ENCODE results near the gene DCTN2.

DNA sequence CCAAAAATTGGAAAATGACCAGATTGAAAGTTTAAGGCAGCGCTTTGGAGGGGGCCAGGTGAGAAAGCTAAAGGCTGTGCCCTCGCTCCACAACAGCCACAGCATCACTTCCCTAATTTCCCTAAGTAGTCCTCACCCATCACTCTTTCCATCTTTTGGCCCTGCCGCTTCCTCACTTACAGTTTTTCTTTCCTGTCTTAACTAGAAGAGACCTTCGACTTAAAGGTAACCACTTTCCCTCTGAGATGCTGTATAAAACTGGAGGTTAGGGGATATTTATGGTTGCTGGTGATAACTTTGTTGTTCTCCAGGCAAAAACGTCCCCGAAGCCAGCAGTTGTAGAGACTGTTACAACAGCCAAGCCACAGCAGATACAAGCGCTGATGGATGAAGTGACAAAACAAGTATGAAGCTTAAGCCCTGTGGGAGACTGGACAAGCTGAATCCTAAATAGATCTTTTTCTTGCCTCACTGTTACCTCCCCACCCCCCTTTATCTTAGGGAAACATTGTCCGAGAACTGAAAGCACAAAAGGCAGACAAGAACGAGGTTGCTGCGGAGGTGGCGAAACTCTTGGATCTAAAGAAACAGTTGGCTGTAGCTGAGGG is 31.0 kb downstream of the DCTN2 start:
- TF ChIP-seq EP300 (IDR thresholded peaks at IDR 0.05; ENCODE audit: borderline replicate concordance in 1 of 2, low read depth in 1 of 2, low read length in 1 of 2) (no peak), POLR2AphosphoS5 (IDR thresholded peaks at IDR 0.05; ENCODE audit: low read depth, low read length) (no peak), EZH2phosphoT487 (IDR thresholded peaks at IDR 0.05; ENCODE audit: borderline replicate concordance, low read depth) (no peak), TAF1 (IDR thresholded peaks at IDR 0.05; ENCODE audit: borderline replicate concordance, low read depth, low read length) (no peak), RFX5 (IDR thresholded peaks at IDR 0.05; ENCODE audit: low read length) (no peak)
- TF ChIP-seq, protein P1, sequence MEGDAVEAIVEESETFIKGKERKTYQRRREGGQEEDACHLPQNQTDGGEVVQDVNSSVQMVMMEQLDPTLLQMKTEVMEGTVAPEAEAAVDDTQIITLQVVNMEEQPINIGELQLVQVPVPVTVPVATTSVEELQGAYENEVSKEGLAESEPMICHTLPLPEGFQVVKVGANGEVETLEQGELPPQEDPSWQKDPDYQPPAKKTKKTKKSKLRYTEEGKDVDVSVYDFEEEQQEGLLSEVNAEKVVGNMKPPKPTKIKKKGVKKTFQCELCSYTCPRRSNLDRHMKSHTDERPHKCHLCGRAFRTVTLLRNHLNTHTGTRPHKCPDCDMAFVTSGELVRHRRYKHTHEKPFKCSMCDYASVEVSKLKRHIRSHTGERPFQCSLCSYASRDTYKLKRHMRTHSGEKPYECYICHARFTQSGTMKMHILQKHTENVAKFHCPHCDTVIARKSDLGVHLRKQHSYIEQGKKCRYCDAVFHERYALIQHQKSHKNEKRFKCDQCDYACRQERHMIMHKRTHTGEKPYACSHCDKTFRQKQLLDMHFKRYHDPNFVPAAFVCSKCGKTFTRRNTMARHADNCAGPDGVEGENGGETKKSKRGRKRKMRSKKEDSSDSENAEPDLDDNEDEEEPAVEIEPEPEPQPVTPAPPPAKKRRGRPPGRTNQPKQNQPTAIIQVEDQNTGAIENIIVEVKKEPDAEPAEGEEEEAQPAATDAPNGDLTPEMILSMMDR (IDR thresholded peaks at IDR 0.05) = no peak
- TF ChIP-seq, protein P2, sequence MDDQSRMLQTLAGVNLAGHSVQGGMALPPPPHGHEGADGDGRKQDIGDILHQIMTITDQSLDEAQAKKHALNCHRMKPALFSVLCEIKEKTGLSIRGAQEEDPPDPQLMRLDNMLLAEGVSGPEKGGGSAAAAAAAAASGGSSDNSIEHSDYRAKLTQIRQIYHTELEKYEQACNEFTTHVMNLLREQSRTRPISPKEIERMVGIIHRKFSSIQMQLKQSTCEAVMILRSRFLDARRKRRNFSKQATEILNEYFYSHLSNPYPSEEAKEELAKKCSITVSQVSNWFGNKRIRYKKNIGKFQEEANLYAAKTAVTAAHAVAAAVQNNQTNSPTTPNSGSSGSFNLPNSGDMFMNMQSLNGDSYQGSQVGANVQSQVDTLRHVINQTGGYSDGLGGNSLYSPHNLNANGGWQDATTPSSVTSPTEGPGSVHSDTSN (IDR thresholded peaks at IDR 0.05) = no peak
- TF ChIP-seq, protein P3, sequence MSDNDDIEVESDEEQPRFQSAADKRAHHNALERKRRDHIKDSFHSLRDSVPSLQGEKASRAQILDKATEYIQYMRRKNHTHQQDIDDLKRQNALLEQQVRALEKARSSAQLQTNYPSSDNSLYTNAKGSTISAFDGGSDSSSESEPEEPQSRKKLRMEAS (IDR thresholded peaks at IDR 0.05; ENCODE audit: low read depth) = no peak
